Endothelial cell of umbilical vein (primary cell): ENCODE data around the gene LRRK1. TPM values are rescaled to one million over a fixed set of nuclear protein-coding genes. Genes with fewer than 3 reads are reported as not detected.

Source experiments
- BruUV-seq: library from RNA; stranded (reverse); fragments of 400-500 nt; replicated peaks from 2 replicates; lab custom pipeline; 2021; lab: Mats Ljungman, UMichigan
- CTCF ChIA-PET: fragments of 300-600, 350-600 bp; sonication (Branson Sonifier 250); formaldehyde crosslinking; loops from one replicate; lab custom pipeline; 2021; ENCODE audit warnings: antibody characterized with exemption, inconsistent platforms; lab: Charles Lee
- POLR2A ChIA-PET: fragments of 300-600, 350-600 bp; sonication (Branson Sonifier 250); formaldehyde crosslinking; loops from one replicate; lab custom pipeline; 2021; ENCODE audit warnings: antibody characterized with exemption, inconsistent platforms; lab: Charles Lee
- DNase-seq: peaks from one replicate; pipeline ENCODE4 v3.0.0-alpha.2; 2011; ENCODE audit warnings: low read depth, low spot score
- FAIRE-seq: peaks from 2 replicates; lab custom pipeline; 2011; peaks lifted over from hg19 to GRCh38; lab: Jason Lieb, UNC
- H2AFZ ChIP-seq: 2 replicates; pipeline ENCODE4 v1.6.0; 2012; ENCODE audit warnings: low read depth, low read length, control low read depth, inconsistent platforms
- H3K27ac ChIP-seq: 2 replicates; pipeline ENCODE4 v1.5.1; 2011; ENCODE audit warnings: low read depth, mild to moderate bottlenecking, control low read depth, low read length, moderate library complexity; ENCODE audit not compliant: insufficient read depth
- H3K27me3 ChIP-seq, 2 experiments: 2 replicates each; pipeline versions ENCODE4 v1.6.0 to v1.6.1; 2011; ENCODE audit warnings: low read length in 2 of 2, mixed read lengths in 1 of 2; ENCODE audit not compliant: control insufficient read depth in 2 of 2, insufficient read depth in 2 of 2
- H3K36me3 ChIP-seq, 2 experiments: 2 replicates in 1 of 2; 3 replicates in 1 of 2; pipeline ENCODE4 v1.5.1; 2011; ENCODE audit warnings: low read length in 2 of 2, mild to moderate bottlenecking in 1 of 2, moderate library complexity in 1 of 2; ENCODE audit not compliant: control insufficient read depth in 2 of 2, insufficient read depth in 2 of 2; ENCODE audit errors: extremely low read depth in 1 of 2
- H3K4me1 ChIP-seq: 3 replicates; pipeline ENCODE4 v1.5.1; 2011; ENCODE audit warnings: mild to moderate bottlenecking, low read length; ENCODE audit not compliant: control insufficient read depth, insufficient read depth; ENCODE audit errors: extremely low read depth
- H3K4me2 ChIP-seq: 2 replicates; pipeline ENCODE4 v1.6.1; 2011; ENCODE audit warnings: low read length, control low read depth, mixed read lengths; ENCODE audit not compliant: insufficient read depth
- H3K4me3 ChIP-seq, 3 experiments: fragments of 200-600 bp in 1 of 3; sonication (generic), shearing (Covaris generic) in 1 of 3; replicated peaks in 1 of 3; 2 replicates each; pipeline ENCODE4 v1.5.1; 2011 to 2016; ENCODE audit warnings: control low read depth in 3 of 3, low read length in 3 of 3, mild to moderate bottlenecking in 2 of 3, inconsistent platforms in 1 of 3, low read depth in 1 of 3, moderate library complexity in 1 of 3; ENCODE audit not compliant: insufficient read depth in 1 of 3
- H3K79me2 ChIP-seq: 2 replicates; pipeline ENCODE4 v1.6.0; 2012; ENCODE audit warnings: low read length, inconsistent platforms; ENCODE audit not compliant: control insufficient read depth, insufficient read depth
- H3K9ac ChIP-seq: replicated peaks from 2 replicates; pipeline ENCODE3; 2011; ENCODE audit warnings: low read length, control low read depth; ENCODE audit not compliant: insufficient read depth; ENCODE audit errors: extremely low read depth
- H3K9me1 ChIP-seq: replicated peaks from 3 replicates; pipeline ENCODE4 v1.6.0; 2011; ENCODE audit warnings: mild to moderate bottlenecking, low read length; ENCODE audit not compliant: control insufficient read depth, insufficient read depth; ENCODE audit errors: extremely low read depth
- H3K9me3 ChIP-seq: replicated peaks from 2 replicates; pipeline ENCODE4 v1.5.1; 2012; ENCODE audit warnings: low read length, inconsistent platforms; ENCODE audit not compliant: control insufficient read depth, insufficient read depth
- H4K20me1 ChIP-seq: replicated peaks from 2 replicates; pipeline ENCODE3; 2011; ENCODE audit warnings: mild to moderate bottlenecking, low read length; ENCODE audit not compliant: control insufficient read depth, insufficient read depth; ENCODE audit errors: extremely low read depth
- CTCF ChIP-seq, 2 donors: IDR thresholded peaks; 1 replicate in 1 of 2; 2 replicates in 1 of 2; pipeline ENCODE4 v1.5.1; 2011; ENCODE audit warnings: low read length in 2 of 2, mild to moderate bottlenecking in 2 of 2, moderate library complexity in 2 of 2, control low read depth in 1 of 2, inconsistent platforms in 1 of 2, low read depth in 1 of 2; ENCODE audit not compliant: insufficient read depth in 1 of 2; ENCODE audit errors: extremely low read depth in 1 of 2
- EZH2 ChIP-seq: IDR thresholded peaks from 2 replicates; pipeline ENCODE4 v1.6.1; 2012; ENCODE audit warnings: borderline replicate concordance, low read depth, mild to moderate bottlenecking, moderate library complexity, low read length, inconsistent platforms; ENCODE audit not compliant: severe bottlenecking
- FOS ChIP-seq: IDR thresholded peaks from 2 replicates; pipeline ENCODE4 v1.6.1; 2011; ENCODE audit warnings: mild to moderate bottlenecking, low read length, moderate library complexity, borderline replicate concordance; ENCODE audit not compliant: insufficient read depth
- GATA2 ChIP-seq: IDR thresholded peaks from 2 replicates; pipeline ENCODE4 v1.7.0; 2011; ENCODE audit warnings: low read depth, mild to moderate bottlenecking, moderate library complexity, mixed read lengths, low read length; ENCODE audit not compliant: insufficient read length, insufficient read depth
- JUN ChIP-seq: IDR thresholded peaks from 2 replicates; pipeline ENCODE4 v1.6.1; 2011; ENCODE audit warnings: borderline replicate concordance, low read depth; ENCODE audit not compliant: insufficient read length, insufficient read depth
- MAX ChIP-seq: IDR thresholded peaks from 2 replicates; pipeline ENCODE4 v1.6.1; 2011; ENCODE audit not compliant: insufficient read depth, insufficient read length
- MYC ChIP-seq: IDR thresholded peaks from one replicate; pipeline ENCODE4 v1.6.1; 2011; ENCODE audit warnings: mild to moderate bottlenecking, low read depth, low read length
- POLR2A ChIP-seq: IDR thresholded peaks from 2 replicates; pipeline ENCODE4 v1.6.1; 2012; ENCODE audit warnings: low read depth, mild to moderate bottlenecking, control low read depth, low read length
- POLR2AphosphoS5 ChIP-seq: IDR thresholded peaks from 2 replicates; pipeline ENCODE4 v1.6.1; 2012; ENCODE audit warnings: low read depth, mild to moderate bottlenecking, control low read depth, low read length, moderate library complexity; ENCODE audit not compliant: insufficient read depth
- dilution Hi-C: fragments of 300-500 bp; cut with MboI; formaldehyde crosslinking; loops from one replicate; pipeline ENCODE4 v1.15.0; 2019; ENCODE audit warnings: low sequenced_read_pairs; ENCODE audit not compliant: extremely low pct_ligation_motif_present
- intact Hi-C: fragments of 100-400 bp; cut with micrococcal nuclease; formaldehyde crosslinking; loops from one replicate; pipeline ENCODE4 v1.10.0; 2022
- polyA plus RNA-seq, 4 experiments: library from polyadenylated mRNA; depleted of rRNA in 3 of 4; stranded (reverse) in 3 of 4; unstranded in 1 of 4; fragments of >200 nt; gene quantifications; 2 replicates each; pipeline versions ENCODE4 v1.2.1 to v1.2.3, GENCODE V29; 2011 to 2012; ENCODE audit warnings: missing spikeins in 1 of 4
- total RNA-seq: library from RNA; stranded (reverse); gene quantifications from 2 replicates; pipeline ENCODE4 v1.2.3, GENCODE V29; 2021

LRRK1 gene
- total and polyA plus RNA-seq, 2 donors (not counting 3 experiments of a cell fraction or from before 2014, with no cell fraction given), result 11.0 to 22.1 TPM

- intact Hi-C loops, result loop anchor here (2.0 kb wide), 1 partner anchor 30 kb away; no protein-coding TSS in a partner anchor
- H3K4me2 ChIP-seq, result no peak overlapping the region
- H3K9me1 ChIP-seq, result no peaks in the 10 kb centered on the region
- peaks cover 17% of the 10 kb centered on the region for H3K4me1 ChIP-seq
- H3K4me3 ChIP-seq, result no peak overlapping the region
- BruUV-seq, result no TSS peak
- dilution Hi-C loops, result no loop called here
- no peak for FAIRE-seq
- TF ChIP-seq MYC (no peak), POLR2AphosphoS5 (no peak), JUN (no peak), POLR2A (no peak), EZH2 (no peak), GATA2 (no peak), FOS (no peak), CTCF (IDR thresholded peaks at IDR 0.05; ENCODE audit: extremely low read depth in 1 of 2, insufficient read depth in 1 of 2, low read depth in 1 of 2, low read length in 2 of 2) (no peak), MAX (no peak)
- no peak overlapping the region for H3K27ac ChIP-seq
- POLR2A ChIA-PET, result no interaction called here
- no peak overlapping the region for H3K9ac ChIP-seq
- H3K9me3 ChIP-seq, result no peaks in the 10 kb centered on the region
- no peak overlapping the region for H2AFZ ChIP-seq
- peaks cover 0 to under 1% of the 10 kb centered on the region in 2 experiments for H3K27me3 ChIP-seq
- CTCF ChIA-PET, result interaction anchor here (0.8 to 2.6 kb wide), 10 partner anchors 20 to 168 kb away, joined by 3 to 16 read pairs (median 5); partner anchors contain the start of gene CHSY1
- H3K36me3 ChIP-seq, result no peaks in the 10 kb centered on the region
- H3K79me2 ChIP-seq, result no peaks in the 10 kb centered on the region
- H4K20me1 ChIP-seq, result no peaks in the 10 kb centered on the region
- no peak for DNase-seq
Observed at GRCh38 chr15:101090428-101090790, 171.3 kb downstream of the LRRK1 start.
